ENCODE data around the gene SAMD4A.

Gene SAMD4A

GRCh38 chr14:54708161-54708560 lies 141.2 kb downstream of the SAMD4A start:
- DNase-seq, result no peak

DNA sequence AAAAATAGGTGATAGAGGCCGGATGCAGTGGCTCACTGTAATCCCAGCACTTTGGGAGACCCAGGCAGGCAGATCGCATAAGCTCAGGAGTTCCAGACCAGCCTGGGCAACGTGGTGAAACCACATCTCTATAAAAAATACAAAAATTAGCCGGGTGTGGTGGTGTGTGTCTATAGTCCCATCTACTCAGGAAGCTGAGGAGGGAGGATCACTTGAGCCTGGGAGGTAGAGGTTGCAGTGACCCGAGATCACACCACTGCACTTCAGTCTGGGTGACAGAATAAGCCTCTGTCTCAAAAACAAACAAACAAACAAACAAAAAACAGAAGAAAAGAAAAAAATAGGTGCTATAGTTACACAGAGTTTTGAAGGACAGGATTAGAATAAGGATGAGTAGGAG lies 142.1 kb downstream of the SAMD4A start:
- no peak for DNase-seq

DNA sequence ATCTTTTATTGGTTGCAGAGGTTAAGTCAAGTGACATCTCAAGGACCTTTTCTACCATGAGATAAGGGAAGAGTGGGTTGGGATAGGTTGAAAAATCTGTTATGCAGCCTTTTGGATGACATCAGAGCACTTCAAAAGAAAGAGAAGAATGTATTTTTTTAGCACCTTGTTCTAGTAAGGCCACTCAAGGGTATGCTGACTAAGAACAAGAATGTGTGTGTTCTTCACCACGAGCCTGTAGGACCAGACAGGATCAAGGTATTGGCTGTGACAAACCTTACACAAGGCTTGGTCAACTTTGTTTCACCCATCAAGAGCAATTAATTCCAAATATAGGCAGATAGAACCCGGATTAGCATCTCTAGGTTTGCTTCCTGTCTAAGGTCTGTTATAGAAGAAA lies 142.5 kb downstream of the SAMD4A start:
- no peak for DNase-seq

DNA sequence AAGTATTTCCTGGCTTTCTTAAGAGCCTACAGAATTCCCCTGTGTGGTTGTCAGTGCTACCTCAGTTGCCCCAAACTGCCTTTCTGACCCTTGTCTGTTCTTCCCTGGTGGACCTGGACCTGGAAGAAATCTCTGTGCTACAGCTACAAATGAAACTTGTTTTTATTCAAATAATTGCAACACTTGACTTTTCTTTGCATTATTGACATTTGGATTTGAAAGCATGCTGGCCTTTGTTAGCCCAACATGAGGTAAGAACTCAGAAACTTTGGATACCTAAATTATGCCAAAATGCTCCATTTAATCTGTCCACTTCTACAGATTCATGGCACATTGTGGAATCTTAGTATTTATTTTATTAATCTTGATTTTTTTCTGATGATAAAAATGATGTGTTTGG lies 142.9 kb downstream of the SAMD4A start:
- no peak for DNase-seq

GRCh38 chr14:54711312-54711711 lies 144.4 kb downstream of the SAMD4A start:
- no peak for DNase-seq

DNA sequence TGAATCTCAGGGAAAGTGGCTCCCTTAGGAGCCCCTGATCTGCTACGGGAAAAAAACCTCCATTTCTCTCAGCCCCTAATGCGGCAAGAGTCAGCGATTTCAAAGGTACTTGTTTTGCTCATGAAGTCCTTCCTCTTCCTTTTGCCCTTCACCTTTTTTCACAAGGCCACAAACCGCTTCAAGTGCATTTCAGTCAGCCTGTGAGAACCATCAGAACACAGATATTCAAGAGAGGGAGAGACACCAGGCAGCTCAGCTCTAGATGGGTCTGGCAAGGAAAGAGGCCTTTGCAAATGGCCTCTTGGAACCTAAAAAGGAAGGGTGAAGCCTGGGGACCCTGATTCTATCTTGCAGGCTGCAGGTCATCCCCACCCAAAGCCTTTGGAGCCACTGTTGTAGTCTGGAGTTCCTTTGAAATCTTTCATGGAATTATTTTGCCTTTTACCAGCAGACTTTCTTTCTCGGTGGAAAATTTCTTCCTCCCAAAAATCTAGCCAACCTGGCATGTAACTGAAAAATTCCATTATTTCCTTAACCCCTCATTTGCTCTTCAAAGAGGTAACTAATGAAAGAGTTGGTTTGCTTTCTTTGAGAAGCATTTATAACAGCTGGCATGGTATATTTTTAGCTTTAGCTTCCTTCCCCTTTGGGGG lies 145.0 kb downstream of the SAMD4A start:
- DNase-seq, result no peak

DNA sequence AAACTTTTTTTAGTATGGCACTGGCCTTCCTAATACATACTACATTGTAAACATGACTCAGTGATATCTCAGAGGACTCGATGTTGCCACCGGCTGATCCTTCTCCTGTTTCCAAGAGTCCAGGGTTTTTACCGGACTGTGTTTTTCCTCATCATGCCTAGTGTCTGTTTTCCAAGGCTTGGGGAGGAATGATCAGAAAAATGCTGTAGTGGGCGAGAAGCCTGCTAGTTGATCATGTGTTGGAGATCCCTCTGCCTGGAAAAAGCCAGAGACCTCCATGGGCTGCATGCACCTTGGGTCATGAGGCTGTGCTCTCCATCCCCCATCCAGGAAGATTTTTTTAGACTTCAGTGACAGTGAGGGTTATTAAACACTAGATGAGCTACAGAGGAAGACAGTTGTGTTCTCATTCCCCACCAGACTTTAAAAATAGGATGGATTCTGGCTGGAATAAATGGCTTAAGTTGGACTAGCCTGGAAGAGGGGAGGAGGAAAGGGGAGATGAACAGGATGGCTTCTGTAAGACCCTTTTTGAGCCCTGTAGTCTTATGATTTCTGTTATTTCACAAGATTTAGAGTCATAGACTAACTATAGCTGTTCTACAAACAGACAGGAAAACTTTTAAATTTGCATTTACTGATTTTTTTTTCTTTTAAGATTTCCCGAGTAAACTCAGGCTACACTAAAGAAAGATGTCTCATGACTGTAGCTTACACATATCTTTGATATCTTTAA lies 145.7 kb downstream of the SAMD4A start:
- DNase-seq, result no peak

DNA sequence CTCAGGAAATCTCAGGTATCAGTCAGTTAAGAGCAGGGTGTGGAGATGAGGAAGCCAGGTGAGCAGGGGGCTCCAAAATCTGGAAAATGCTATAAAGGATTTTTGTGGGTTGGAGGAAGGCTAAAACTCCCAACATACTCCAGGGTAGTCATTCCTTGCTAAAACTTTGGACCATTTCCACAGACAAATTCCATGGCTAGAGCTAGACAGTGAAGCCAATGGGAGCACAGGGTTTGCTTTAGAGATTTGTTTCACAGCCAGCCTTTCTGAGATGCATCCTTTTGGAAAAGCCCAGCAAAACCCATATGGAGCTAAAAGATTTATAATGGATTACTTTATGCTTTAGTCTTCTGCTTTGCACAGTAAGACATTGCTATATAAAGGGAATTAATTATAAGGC lies 146.5 kb downstream of the SAMD4A start:
- DNase-seq, result no peak

- no peak for DNase-seq
Measured at GRCh38 chr14:54715239-54715638, 148.3 kb downstream of the SAMD4A start.

DNA sequence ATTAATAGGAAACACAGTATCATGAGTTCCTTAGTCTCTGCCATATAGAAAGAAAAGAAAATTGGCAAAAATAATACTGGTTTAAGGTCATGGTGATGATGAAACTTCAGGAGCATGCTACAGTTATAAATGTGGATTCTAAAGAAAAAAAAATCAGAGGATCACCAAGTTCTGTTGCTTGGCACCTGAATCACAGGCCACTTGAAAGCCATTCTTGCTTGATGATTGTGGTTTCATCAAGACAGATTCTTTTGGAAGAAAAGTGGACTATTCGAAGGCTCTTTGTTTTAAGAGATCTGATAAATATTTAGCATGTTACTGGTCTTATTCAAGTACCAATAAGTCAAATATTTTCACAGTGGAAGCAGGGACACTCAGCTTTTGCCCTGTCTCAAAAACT lies 148.9 kb downstream of the SAMD4A start:
- no peak for DNase-seq

- DNase-seq, result no peak
Measured at GRCh38 chr14:54716862-54717261, 149.9 kb downstream of the SAMD4A start.

- DNase-seq, result no peak
Measured at GRCh38 chr14:54718046-54718445, 151.1 kb downstream of the SAMD4A start.

DNA sequence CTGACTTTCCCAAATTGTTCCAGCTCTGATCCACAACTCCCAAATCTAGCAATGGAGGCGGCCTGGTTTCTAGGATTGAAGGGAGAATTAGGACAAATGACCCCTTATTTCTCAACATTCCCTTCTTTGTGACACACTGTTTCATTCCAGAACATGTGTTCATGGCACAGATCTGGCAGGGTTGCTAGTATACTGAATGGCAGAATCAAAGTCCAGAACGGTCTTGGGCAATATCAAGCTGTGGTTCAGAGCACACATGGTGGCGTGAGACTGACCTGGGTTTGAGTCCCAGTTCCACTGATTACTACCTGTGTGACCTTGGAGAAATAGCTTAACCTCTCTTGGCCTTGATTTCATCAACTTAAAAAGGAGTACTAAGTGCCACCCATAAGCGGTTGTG lies 152.5 kb downstream of the SAMD4A start:
- DNase-seq, result no peak

- no peak for DNase-seq
Measured at GRCh38 chr14:54722791-54723432, 156.0 kb downstream of the SAMD4A start.

DNA sequence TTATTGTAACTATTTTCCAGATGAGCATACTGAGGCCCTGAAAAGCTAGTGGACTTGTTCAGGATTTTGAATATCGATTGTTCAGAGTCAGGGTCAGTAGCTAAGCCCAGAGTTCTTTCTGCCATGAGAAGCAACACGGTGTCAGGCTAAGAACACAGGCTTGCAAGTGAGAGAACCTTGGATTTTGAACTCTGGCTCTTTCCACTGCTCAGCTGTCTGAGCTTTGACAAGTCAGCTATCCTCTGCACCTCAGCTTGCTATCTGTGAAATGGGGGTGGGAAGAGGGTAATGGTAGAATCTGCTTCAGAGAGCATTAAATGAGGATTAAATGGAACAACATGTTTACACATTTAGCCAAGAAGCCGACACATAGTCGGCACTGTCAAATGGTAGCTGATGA lies 157.2 kb downstream of the SAMD4A start:
- DNase-seq, result no peak

DNA sequence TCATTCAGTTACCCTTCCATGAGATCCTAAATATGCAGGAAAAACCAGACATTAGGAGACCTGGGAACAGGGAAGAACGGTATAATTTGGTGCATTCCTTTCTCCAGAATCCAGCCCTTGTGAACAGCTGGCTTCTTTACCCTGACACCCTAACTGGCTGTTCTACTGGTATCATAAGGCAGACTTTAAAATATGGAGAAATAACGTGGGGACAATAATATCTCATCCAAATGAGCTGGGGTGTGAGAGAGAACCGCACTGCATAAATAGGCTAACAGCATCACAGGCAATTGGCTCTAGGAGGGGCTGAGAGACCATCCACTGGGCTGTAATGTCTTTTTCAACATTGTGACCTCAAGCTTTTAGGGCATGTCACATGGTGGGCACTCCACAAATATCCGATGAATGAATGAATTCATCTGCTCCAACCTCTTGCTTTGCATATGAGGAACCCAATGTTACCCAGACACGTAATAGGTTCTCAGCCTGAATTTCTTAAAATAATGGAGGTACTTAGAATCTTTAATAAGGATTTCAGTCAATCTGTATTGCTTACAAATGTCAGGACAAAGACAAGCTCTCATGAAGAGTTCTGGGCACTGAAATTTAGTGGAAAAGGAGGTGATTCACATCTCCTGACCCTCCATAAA lies 157.9 kb downstream of the SAMD4A start:
- no peak for DNase-seq

DNA sequence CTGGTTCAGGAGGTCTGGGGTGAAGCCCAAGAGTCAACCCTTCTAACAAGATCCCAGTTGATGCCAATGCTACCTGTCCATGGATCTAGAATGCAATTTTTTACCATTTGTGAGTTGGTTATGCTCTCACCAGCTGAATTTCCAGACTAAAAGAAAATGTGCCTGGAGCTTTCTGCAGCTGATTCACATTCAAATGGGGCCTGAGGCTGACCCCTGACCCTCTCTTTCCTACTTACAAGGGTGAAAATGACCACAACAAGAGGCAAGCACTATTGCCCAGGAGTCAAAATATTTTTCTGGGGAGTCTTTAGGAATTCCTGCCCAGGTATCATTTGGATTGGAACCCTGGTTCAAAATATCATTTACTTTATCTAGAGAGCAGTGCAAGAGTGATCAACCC lies 159.1 kb downstream of the SAMD4A start:
- no peak for DNase-seq

DNA sequence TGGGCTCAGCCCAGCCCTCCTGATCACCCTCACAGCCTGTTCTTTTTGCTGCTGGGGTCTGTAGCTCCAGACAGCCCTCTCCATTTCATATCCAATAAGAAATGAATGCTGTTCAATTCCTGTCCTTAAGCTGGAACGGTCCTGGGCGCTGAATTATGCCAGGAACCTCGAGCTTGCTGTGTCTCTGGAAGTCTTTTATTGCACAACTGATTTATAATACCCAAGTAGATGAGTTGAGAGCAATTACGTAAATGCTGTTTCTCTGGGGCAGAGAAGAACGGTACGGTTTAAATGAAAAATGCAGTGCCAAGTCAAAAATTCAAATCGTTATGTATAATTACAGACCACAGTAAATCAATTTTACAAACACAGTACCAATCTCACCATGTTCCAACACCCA lies 161.0 kb downstream of the SAMD4A start:
- DNase-seq, result no peak

- DNase-seq, result no peak
Measured at GRCh38 chr14:54728700-54729527, 162.0 kb downstream of the SAMD4A start.

DNA sequence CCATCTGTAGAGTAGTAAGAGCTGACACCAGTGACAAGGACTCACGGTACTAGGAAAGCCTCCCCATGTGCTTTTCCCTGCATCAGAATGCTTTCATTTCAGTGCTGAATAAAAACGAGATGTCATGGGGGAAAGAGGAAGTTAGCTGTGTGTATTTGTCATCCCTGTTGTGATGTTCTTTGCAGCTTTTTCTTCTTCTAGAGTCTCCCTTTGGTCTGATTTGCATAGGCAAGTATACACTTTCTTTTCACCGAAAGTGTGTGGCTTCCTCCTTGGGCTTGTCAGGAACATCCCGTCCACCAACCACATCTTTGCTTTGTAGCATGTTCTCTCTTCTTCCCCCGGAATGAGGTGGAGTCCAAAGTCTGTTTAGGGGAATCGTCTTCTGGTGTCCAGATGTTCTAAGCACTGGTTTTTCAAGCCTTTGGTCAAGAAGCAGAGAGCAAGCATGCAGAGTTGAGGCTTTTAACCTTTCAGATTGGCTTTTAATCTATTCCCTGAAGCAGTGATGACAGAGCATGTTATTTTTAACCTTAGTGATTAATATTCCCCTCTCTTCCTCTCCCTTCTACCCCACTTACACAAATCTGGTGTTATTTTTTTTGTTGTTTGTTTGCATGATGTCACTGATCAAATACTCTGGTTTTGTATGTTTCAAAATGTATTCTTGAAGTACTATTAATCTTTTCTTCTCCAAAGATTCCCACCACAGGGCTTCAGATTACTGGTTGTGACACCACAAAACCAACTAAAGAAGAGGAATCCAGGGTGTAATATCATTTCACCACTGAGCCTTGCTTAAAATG lies 163.4 kb downstream of the SAMD4A start:
- no peak for DNase-seq

- no peak for DNase-seq
Measured at GRCh38 chr14:54734966-54735365, 168.0 kb downstream of the SAMD4A start.

DNA sequence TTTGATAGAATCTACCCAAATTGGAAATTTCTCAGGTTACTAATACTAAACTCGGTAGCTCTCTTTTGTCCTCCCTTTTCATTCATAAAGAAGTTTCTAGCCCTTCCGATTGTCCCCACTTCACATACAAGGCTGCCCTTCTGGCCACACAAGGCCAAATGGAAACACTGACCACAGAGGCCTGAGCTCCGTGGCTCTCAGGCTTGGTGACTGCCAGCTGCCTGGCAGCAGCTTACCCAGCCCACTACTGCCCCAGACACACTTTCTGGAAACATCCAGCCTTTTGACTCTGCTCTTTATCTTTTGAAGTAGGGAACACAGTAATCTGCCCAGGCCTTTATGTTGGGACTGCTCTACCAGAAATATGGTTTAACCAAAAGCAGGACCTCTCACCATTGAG lies 168.5 kb downstream of the SAMD4A start:
- no peak for DNase-seq

All from CD4-positive, alpha-beta T cell treated with Interleukin-6 for 4 hours (primary cell).